Keratinocyte (primary cell): ENCODE results near the gene MEG3. TPM values are rescaled to one million over a fixed set of nuclear protein-coding genes. Genes with fewer than 3 reads are reported as not detected.

Source experiments
- DNase-seq: peaks from one replicate; pipeline ENCODE4 v3.0.0-alpha.2; 2011; ENCODE audit warnings: low read depth, missing footprints, low spot score
- FAIRE-seq: peaks from 2 replicates; lab custom pipeline; 2011; peaks lifted over from hg19 to GRCh38; lab: Jason Lieb, UNC
- H2AFZ ChIP-seq: 2 replicates; pipeline ENCODE4 v1.6.0; 2012; ENCODE audit warnings: low read length, control low read depth, inconsistent platforms; ENCODE audit not compliant: control insufficient read depth
- H3K27ac ChIP-seq: 2 replicates; pipeline ENCODE4 v1.5.1; 2011; ENCODE audit warnings: low read length; ENCODE audit not compliant: control insufficient read depth, insufficient read depth
- H3K27me3 ChIP-seq: 3 replicates; pipeline ENCODE4 v1.6.0; 2011; ENCODE audit warnings: low read length; ENCODE audit not compliant: control insufficient read depth, insufficient read depth; ENCODE audit errors: extremely low read depth
- H3K36me3 ChIP-seq, 2 experiments: 2 replicates in 1 of 2; 3 replicates in 1 of 2; pipeline ENCODE4 v1.5.1; 2011; ENCODE audit warnings: low read length in 2 of 2, mild to moderate bottlenecking in 1 of 2; ENCODE audit not compliant: control insufficient read depth in 2 of 2, insufficient read depth in 2 of 2; ENCODE audit errors: extremely low read depth in 1 of 2
- H3K4me1 ChIP-seq: 3 replicates; pipeline ENCODE4 v1.5.1; 2011; ENCODE audit warnings: low read length; ENCODE audit not compliant: control insufficient read depth, insufficient read depth; ENCODE audit errors: extremely low read depth
- H3K4me2 ChIP-seq: 3 replicates; pipeline ENCODE4 v1.6.0; 2011; ENCODE audit warnings: low read depth, low read length; ENCODE audit not compliant: control insufficient read depth, insufficient read depth; ENCODE audit errors: extremely low read depth
- H3K4me3 ChIP-seq, 3 experiments: fragments of 200-600 bp in 1 of 3; sonication (generic) in 1 of 3; 2 replicates in 2 of 3; 3 replicates in 1 of 3; pipeline ENCODE4 v1.5.1; 2011 to 2016; ENCODE audit warnings: low read length in 3 of 3, mild to moderate bottlenecking in 3 of 3, control low read depth in 2 of 3, inconsistent platforms in 1 of 3, low read depth in 1 of 3, mixed read lengths in 1 of 3, mixed run types in 1 of 3, moderate library complexity in 1 of 3; ENCODE audit not compliant: control insufficient read depth in 2 of 3, insufficient read depth in 2 of 3; ENCODE audit errors: extremely low read depth in 1 of 3
- H3K79me2 ChIP-seq: 2 replicates; pipeline ENCODE4 v1.6.0; 2012; ENCODE audit warnings: low read length; ENCODE audit not compliant: control insufficient read depth, insufficient read depth
- H3K9ac ChIP-seq: 3 replicates; pipeline ENCODE4 v1.6.0; 2011; ENCODE audit warnings: low read length; ENCODE audit not compliant: control insufficient read depth, insufficient read depth; ENCODE audit errors: extremely low read depth
- H3K9me1 ChIP-seq: 3 replicates; pipeline ENCODE4 v1.6.0; 2011; ENCODE audit warnings: low read length; ENCODE audit not compliant: control insufficient read depth, insufficient read depth; ENCODE audit errors: extremely low read depth
- H3K9me3 ChIP-seq: 2 replicates; pipeline ENCODE4 v1.5.1; 2012; ENCODE audit warnings: low read depth, low read length; ENCODE audit not compliant: control insufficient read depth
- H4K20me1 ChIP-seq: 3 replicates; pipeline ENCODE4 v1.6.0; 2011; ENCODE audit warnings: low read length; ENCODE audit not compliant: control insufficient read depth, insufficient read depth; ENCODE audit errors: extremely low read depth
- EZH2 ChIP-seq: IDR thresholded peaks from one replicate; pipeline ENCODE4 v1.6.1; 2012; ENCODE audit warnings: inconsistent platforms, mild to moderate bottlenecking, low read length, moderate library complexity
- dilution Hi-C: fragments of 300-500 bp; cut with MboI; formaldehyde crosslinking; loops from one replicate; pipeline ENCODE4 v1.7.0; 2020; ENCODE audit warnings: low sequenced_read_pairs; ENCODE audit not compliant: extremely low pct_ligation_motif_present
- polyA plus RNA-seq, 5 experiments: library from polyadenylated mRNA; depleted of rRNA in 3 of 5; stranded (reverse) in 3 of 5; stranded (forward) in 1 of 5; unstranded in 1 of 5; fragments of >200 nt; gene quantifications; 1 replicate in 1 of 5; 2 replicates in 3 of 5; 3 replicates in 1 of 5; pipeline versions ENCODE4 v1.2.1 to v1.2.3, GENCODE V29; 2011 to 2012; ENCODE audit warnings: missing spikeins in 2 of 5, low read depth in 1 of 5, low replicate concordance in 1 of 5
- TF ChIP-seq, protein P1 (sequence below), 3 experiments: IDR thresholded peaks in 1 of 3; conservative IDR thresholded peaks in 1 of 3; optimal IDR thresholded peaks in 1 of 3; 2 replicates in 2 of 3; 3 replicates in 1 of 3; pipeline versions ENCODE3 to v1.5.1; 2011; ENCODE audit warnings: low read length in 3 of 3, mild to moderate bottlenecking in 3 of 3, moderate library complexity in 2 of 3, control low read depth in 1 of 3, inconsistent platforms in 1 of 3; ENCODE audit not compliant: insufficient read depth in 2 of 3; ENCODE audit errors: extremely low read depth in 1 of 3

The MEG3 gene
- polyA plus RNA-seq, 1 donor (not counting 4 experiments of a cell fraction or from before 2014, with no cell fraction given): 5.6 TPM

GRCh38 chr14:100819453-100819828, 6.5 kb upstream of the MEG3 start:
- Histone ChIP-seq H3K4me3 (no peak overlapping the region), H2AFZ (no peak overlapping the region), H3K4me1 (no peaks in the 10 kb centered on the region), H3K27me3 (peaks cover 10% of the 10 kb centered on the region), H3K4me2 (no peak overlapping the region), H4K20me1 (no peaks in the 10 kb centered on the region), H3K36me3 (no peaks in the 10 kb centered on the region), H3K27ac (no peak overlapping the region), H3K9me3 (no peaks in the 10 kb centered on the region), H3K9me1 (no peaks in the 10 kb centered on the region), H3K9ac (no peak overlapping the region), H3K79me2 (no peaks in the 10 kb centered on the region)
- DNase-seq (no peak), FAIRE-seq (no peak)
- TF ChIP-seq EZH2: no peak
- TF ChIP-seq, protein P1, sequence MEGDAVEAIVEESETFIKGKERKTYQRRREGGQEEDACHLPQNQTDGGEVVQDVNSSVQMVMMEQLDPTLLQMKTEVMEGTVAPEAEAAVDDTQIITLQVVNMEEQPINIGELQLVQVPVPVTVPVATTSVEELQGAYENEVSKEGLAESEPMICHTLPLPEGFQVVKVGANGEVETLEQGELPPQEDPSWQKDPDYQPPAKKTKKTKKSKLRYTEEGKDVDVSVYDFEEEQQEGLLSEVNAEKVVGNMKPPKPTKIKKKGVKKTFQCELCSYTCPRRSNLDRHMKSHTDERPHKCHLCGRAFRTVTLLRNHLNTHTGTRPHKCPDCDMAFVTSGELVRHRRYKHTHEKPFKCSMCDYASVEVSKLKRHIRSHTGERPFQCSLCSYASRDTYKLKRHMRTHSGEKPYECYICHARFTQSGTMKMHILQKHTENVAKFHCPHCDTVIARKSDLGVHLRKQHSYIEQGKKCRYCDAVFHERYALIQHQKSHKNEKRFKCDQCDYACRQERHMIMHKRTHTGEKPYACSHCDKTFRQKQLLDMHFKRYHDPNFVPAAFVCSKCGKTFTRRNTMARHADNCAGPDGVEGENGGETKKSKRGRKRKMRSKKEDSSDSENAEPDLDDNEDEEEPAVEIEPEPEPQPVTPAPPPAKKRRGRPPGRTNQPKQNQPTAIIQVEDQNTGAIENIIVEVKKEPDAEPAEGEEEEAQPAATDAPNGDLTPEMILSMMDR (optimal IDR thresholded peaks at IDR 0.05 in 1 of 3, IDR thresholded peaks at IDR 0.05 in 1 of 3, conservative IDR thresholded peaks at IDR 0.05 in 1 of 3; ENCODE audit: extremely low read depth in 1 of 3, insufficient read depth in 2 of 3, low read length in 3 of 3): no peak
- dilution Hi-C loops: no loop called here

DNA sequence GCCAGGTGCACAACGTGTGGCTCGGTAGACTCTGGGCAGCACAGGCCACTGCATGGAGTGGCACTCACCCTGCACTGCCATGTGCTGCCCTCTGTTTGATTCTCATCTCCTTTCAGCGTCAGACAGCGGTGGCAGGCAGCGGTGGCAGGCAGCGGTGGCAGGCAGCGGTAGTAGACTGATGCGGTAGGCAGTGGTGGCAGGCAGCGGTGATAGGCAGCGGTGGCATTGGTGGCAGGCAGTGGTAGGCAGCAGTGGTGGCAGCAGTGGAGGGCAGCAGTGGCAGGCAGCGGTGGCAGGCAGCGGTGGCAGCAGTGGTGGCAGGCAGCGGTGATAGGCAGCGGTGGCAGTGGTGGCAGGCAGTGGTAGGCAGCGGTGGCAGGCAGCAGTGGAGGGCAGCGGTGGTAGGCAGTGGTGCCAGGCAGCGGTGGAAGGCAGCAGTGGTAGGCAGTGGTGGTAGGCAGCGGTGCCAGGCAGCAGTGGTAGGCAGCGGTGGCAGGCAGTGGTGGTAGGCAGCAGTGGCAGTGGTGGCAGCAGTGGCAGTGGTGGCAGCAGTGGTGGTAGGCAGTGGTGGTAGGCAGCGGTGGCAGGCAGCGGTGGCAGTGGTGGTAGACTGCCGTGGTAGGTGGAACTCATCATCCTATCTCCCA, 6.0 kb upstream of the MEG3 start:
- no peaks in the 10 kb centered on the region for H4K20me1 ChIP-seq
- dilution Hi-C loops: no loop called here
- FAIRE-seq (no peak), DNase-seq (no peak)
- no peak overlapping the region for H3K4me2 ChIP-seq
- peaks cover 15% of the 10 kb centered on the region for H3K27me3 ChIP-seq
- H3K36me3 ChIP-seq: no peaks in the 10 kb centered on the region
- TF ChIP-seq EZH2: no peak
- TF ChIP-seq, protein P1 (optimal IDR thresholded peaks at IDR 0.05 in 1 of 3, IDR thresholded peaks at IDR 0.05 in 1 of 3, conservative IDR thresholded peaks at IDR 0.05 in 1 of 3; ENCODE audit: extremely low read depth in 1 of 3, insufficient read depth in 2 of 3, low read length in 3 of 3): no peak
- H3K4me3 ChIP-seq: no peak overlapping the region
- H3K4me1 ChIP-seq: no peaks in the 10 kb centered on the region
- H2AFZ ChIP-seq: no peak overlapping the region
- H3K9ac ChIP-seq: no peak overlapping the region
- no peak overlapping the region for H3K27ac ChIP-seq
- H3K79me2 ChIP-seq: no peaks in the 10 kb centered on the region
- no peaks in the 10 kb centered on the region for H3K9me1 ChIP-seq
- no peaks in the 10 kb centered on the region for H3K9me3 ChIP-seq
